ENCODE measurements around the gene MOB3B. TPM values are rescaled to one million over a fixed set of nuclear protein-coding genes. Genes with fewer than 3 reads are reported as not detected.
A peak's percentile ranks its signal among the peaks of the same experiment; 100 is the strongest.

MOB3B gene
- polyA plus RNA-seq, 1 of the 3 experiments (the other 2 are of a cell fraction): 0.90 TPM

DNA sequence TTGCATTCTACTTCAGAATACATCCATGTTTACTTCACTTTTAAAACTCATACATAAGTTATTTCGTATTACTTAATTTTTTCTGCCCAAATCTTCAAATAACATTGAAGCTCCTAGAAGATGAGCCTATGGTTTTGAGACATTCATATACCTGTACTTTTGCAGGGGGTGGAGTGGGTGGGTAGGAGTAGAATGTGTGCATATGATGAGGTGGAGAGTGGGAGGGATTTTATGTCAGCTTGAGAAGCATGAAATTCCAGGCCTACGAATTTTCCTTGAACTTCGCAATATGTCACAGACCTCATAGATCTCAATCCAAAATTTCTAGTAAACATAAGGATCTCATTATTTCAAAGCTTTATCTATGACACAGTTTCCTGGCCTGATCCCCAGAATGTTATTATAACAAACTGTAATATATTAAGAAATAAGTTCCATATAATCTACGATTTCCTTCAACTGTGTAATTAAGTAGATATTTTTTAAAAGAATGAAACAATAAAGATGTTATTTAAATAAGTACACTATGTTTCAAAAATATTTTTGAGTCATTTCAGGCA lies 19.7 kb upstream of the MOB3B start:
- Histone ChIP-seq H3K9me3 (no peaks in the 10 kb centered on the region), H2AFZ (ENCODE audit: low read depth) (no peak overlapping the region), H3K27ac (ENCODE audit: low read depth in 2 of 2, low read length in 1 of 2) (peak overlapping the region in 1 of 2 experiments; percentile 47; a peak in 2 of 4 replicates), H3K4me3 (ENCODE audit: low read depth in 2 of 2, low read length in 1 of 2) (no peak overlapping the region), H3K9me2 (no peaks in the 10 kb centered on the region; the same call in 1 of the 2 replicates), H4K20me1 (ENCODE audit: insufficient read depth) (no peaks in the 10 kb centered on the region), H3K27me3 (ENCODE audit: insufficient read depth) (no peaks in the 10 kb centered on the region), H3F3A (replicated peaks; ENCODE audit: insufficient read depth) (peaks cover 10% of the 10 kb centered on the region), H3K79me2 (ENCODE audit: insufficient read depth) (no peaks in the 10 kb centered on the region), H3K4me1 (ENCODE audit: control insufficient read depth in 1 of 2, insufficient read depth in 2 of 2, low read depth in 1 of 2, low read length in 1 of 2) (no peaks in the 10 kb centered on the region; a peak in 1 of 4 replicates), H3K9ac (no peak overlapping the region), H3K4me2 (peak overlapping the region; percentile 39; the same call in 1 of the 2 replicates), H3K36me3 (replicated peaks in 1 of 2; ENCODE audit: control insufficient read depth in 1 of 2, insufficient read depth in 2 of 2, low read length in 1 of 2) (peaks cover 20 to 43% of the 10 kb centered on the region in 2 experiments)
- no peak for DNase-seq
- CTCF ChIA-PET: interaction anchor here (1.0 to 6.4 kb wide), 11 partner anchors 11 to 518 kb away, joined by 3 to 62 read pairs (median 4); no protein-coding TSS in a partner anchor
- POLR2A ChIA-PET: no interaction called here
- WGBS (ENCODE audit: low lambda C conversion rate): 56% methylated on average over 4 of the region's 4 CpGs
- TF ChIP-seq NFIC (IDR thresholded peaks at IDR 0.05; ENCODE audit: borderline replicate concordance) (peak; percentile 43; the same call in 1 of the 2 replicates), POLR2AphosphoS5 (IDR thresholded peaks at IDR 0.05; ENCODE audit: low read depth, low read length) (no peak), TCF12 (IDR thresholded peaks at IDR 0.05) (peak; percentile 80), JUND (IDR thresholded peaks at IDR 0.05) (0 out of 2 replicates have a peak, but pooled peaks have one; percentile 9), RCOR1 (IDR thresholded peaks at IDR 0.05; ENCODE audit: low read length) (no peak), GATA2 (CRISPR knock-in tag; IDR thresholded peaks at IDR 0.05) (no peak), FOSL2 (IDR thresholded peaks at IDR 0.05; ENCODE audit: borderline replicate concordance, low read depth) (0 out of 2 replicates have a peak, but pooled peaks have one; percentile 4)
- TF ChIP-seq, protein P1, sequence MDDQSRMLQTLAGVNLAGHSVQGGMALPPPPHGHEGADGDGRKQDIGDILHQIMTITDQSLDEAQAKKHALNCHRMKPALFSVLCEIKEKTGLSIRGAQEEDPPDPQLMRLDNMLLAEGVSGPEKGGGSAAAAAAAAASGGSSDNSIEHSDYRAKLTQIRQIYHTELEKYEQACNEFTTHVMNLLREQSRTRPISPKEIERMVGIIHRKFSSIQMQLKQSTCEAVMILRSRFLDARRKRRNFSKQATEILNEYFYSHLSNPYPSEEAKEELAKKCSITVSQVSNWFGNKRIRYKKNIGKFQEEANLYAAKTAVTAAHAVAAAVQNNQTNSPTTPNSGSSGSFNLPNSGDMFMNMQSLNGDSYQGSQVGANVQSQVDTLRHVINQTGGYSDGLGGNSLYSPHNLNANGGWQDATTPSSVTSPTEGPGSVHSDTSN (IDR thresholded peaks at IDR 0.05): peak; percentile 51

DNA sequence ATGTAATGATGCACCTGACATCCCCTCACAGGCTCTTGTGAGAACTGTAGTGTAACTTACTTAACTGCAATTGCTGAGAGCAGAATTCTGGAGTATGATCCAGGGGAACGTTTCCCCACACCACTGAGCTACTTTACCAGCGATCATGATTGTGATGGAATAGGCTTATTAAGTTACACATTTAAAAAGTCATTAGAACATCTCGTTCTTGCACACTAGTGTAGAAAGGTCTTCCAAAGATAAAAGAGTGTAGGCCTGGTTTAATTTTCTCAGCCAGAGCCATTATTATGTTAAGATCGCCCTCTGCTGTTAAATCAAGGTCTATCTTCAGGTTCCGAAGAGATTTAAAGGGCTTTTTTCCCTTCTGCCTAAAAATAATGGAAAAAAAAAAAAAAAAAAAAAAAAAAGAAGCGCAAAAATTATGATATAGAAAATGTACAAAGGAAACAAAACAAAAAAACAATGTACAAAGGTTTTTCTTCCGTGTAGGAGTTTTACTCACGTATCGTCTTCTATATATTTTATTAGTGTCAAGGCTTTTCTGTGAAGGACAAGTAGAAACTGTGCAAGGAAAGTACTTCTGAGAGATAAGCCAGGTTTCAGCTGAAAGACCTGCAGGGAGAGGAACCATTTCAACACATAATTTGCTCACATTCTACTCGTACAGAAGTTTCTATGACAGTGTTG lies 18.6 kb upstream of the MOB3B start:
- H3K4me1 ChIP-seq (ENCODE audit: control insufficient read depth in 1 of 2, insufficient read depth in 2 of 2, low read depth in 1 of 2, low read length in 1 of 2): no peaks in the 10 kb centered on the region; a peak in 1 of 4 replicates
- no peak overlapping the region for H3K4me3 ChIP-seq (ENCODE audit: low read depth in 2 of 2, low read length in 1 of 2)
- no peaks in the 10 kb centered on the region for H3K9me3 ChIP-seq
- no peak overlapping the region for H3K9ac ChIP-seq
- no peaks in the 10 kb centered on the region for H4K20me1 ChIP-seq (ENCODE audit: insufficient read depth)
- TF ChIP-seq, protein P2, sequence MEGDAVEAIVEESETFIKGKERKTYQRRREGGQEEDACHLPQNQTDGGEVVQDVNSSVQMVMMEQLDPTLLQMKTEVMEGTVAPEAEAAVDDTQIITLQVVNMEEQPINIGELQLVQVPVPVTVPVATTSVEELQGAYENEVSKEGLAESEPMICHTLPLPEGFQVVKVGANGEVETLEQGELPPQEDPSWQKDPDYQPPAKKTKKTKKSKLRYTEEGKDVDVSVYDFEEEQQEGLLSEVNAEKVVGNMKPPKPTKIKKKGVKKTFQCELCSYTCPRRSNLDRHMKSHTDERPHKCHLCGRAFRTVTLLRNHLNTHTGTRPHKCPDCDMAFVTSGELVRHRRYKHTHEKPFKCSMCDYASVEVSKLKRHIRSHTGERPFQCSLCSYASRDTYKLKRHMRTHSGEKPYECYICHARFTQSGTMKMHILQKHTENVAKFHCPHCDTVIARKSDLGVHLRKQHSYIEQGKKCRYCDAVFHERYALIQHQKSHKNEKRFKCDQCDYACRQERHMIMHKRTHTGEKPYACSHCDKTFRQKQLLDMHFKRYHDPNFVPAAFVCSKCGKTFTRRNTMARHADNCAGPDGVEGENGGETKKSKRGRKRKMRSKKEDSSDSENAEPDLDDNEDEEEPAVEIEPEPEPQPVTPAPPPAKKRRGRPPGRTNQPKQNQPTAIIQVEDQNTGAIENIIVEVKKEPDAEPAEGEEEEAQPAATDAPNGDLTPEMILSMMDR (IDR thresholded peaks at IDR 0.05): peak; percentile 67
- TF ChIP-seq RCOR1 (IDR thresholded peaks at IDR 0.05; ENCODE audit: low read length): no peak
- TF ChIP-seq, protein P3, sequence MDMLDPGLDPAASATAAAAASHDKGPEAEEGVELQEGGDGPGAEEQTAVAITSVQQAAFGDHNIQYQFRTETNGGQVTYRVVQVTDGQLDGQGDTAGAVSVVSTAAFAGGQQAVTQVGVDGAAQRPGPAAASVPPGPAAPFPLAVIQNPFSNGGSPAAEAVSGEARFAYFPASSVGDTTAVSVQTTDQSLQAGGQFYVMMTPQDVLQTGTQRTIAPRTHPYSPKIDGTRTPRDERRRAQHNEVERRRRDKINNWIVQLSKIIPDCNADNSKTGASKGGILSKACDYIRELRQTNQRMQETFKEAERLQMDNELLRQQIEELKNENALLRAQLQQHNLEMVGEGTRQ (IDR thresholded peaks at IDR 0.05; ENCODE audit: borderline replicate concordance, low read depth, low read length): no peak
- TF ChIP-seq RAD21 (IDR thresholded peaks at IDR 0.05; ENCODE audit: low read length): peak; percentile 80
- TF ChIP-seq SMC3 (IDR thresholded peaks at IDR 0.05; ENCODE audit: low read depth, low read length): peak; percentile 77
- no peak for TF ChIP-seq TCF12 (IDR thresholded peaks at IDR 0.05)
- TF ChIP-seq MEF2A (IDR thresholded peaks at IDR 0.05; ENCODE audit: borderline replicate concordance, low read depth): no peak
- peak; percentile 38 for DNase-seq
- no peak overlapping the region for H2AFZ ChIP-seq (ENCODE audit: low read depth)
- WGBS (ENCODE audit: low lambda C conversion rate): 59% methylated on average over 10 of the region's 10 CpGs
- H3K9me2 ChIP-seq: no peaks in the 10 kb centered on the region; the same call in 1 of the 2 replicates
- H3K27me3 ChIP-seq (ENCODE audit: insufficient read depth): no peaks in the 10 kb centered on the region
- H3K79me2 ChIP-seq (ENCODE audit: insufficient read depth): no peaks in the 10 kb centered on the region
- peaks cover 21 to 44% of the 10 kb centered on the region in 2 experiments for H3K36me3 ChIP-seq (replicated peaks in 1 of 2; ENCODE audit: control insufficient read depth in 1 of 2, insufficient read depth in 2 of 2, low read length in 1 of 2)
- ChIA-PET CTCF (interaction anchor here (0.6 to 6.4 kb wide), 18 partner anchors 10 to 265 kb away, joined by 3 to 62 read pairs (median 4); partner anchors contain the start of gene MOB3B), POLR2A (no interaction called here)
- H3F3A ChIP-seq (replicated peaks; ENCODE audit: insufficient read depth): peaks cover 10% of the 10 kb centered on the region
- H3K27ac ChIP-seq (ENCODE audit: low read depth in 2 of 2, low read length in 1 of 2): peak overlapping the region in 1 of 2 experiments; percentile 39; a peak in 1 of 4 replicates
- no peak overlapping the region for H3K4me2 ChIP-seq
